Pons (tissue), 1 donor: ENCODE measurements around the gene FGA.
"Not testable (repeated sequence)": the region's sequence is repeated elsewhere in the genome, so short reads cannot be mapped to it uniquely, and the experiment has no call there.

Experiments used
- DNase-seq: peaks from one replicate; pipeline ENCODE4 v3.0.0-alpha.2; 2016; ENCODE audit warnings: low spot score

FGA gene

DNA sequence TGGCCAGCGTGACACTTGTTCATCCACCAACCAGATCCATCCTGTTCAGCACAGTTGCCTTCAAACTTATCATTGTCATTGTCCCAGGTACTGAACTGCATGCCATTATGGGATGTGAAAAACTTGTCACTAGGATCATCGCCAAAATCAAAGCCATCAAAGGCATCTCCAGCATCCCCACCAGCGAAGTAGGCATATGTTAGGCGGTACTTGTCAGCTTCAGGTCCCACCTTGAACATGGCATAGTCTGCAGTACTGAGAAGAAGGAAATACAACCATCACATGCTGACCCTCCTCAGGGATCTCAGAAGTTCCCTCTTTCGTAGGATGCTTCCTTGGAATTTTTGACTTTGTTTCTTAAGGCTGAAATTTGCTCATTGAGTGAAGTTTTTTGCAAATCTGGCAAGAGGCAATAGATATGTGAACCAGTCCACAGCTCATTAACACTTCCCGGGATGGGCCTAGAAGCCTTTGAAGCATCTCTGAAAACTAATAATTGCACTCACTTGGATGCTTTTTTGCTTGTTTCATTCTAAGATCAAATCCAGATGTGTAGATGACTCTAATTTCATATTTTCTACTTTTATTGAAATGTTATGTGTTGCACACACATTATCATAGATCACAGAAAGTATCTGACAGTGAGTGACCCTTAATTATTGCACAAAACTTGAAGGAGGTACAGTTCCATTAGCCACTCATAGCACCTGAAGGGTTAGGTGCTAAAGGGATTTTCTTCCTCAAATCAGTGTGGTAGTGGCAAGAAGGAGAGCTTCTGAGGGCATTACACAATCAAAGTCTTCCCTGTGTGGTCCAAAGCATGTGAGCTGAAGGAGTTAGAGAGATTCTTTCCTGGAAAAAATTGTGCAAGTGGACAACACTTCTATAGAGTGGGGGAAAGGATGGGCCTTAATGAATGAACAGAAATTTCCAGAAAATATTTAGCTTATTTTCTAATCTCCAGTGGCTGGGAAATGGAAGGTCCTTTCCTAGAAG lies 16.5 kb upstream of the FGA start:
- no peak for DNase-seq

- DNase-seq = no peak
These were observed 14.2 kb upstream of the FGA start for GRCh38 chr4:154604696-154605200.

DNA sequence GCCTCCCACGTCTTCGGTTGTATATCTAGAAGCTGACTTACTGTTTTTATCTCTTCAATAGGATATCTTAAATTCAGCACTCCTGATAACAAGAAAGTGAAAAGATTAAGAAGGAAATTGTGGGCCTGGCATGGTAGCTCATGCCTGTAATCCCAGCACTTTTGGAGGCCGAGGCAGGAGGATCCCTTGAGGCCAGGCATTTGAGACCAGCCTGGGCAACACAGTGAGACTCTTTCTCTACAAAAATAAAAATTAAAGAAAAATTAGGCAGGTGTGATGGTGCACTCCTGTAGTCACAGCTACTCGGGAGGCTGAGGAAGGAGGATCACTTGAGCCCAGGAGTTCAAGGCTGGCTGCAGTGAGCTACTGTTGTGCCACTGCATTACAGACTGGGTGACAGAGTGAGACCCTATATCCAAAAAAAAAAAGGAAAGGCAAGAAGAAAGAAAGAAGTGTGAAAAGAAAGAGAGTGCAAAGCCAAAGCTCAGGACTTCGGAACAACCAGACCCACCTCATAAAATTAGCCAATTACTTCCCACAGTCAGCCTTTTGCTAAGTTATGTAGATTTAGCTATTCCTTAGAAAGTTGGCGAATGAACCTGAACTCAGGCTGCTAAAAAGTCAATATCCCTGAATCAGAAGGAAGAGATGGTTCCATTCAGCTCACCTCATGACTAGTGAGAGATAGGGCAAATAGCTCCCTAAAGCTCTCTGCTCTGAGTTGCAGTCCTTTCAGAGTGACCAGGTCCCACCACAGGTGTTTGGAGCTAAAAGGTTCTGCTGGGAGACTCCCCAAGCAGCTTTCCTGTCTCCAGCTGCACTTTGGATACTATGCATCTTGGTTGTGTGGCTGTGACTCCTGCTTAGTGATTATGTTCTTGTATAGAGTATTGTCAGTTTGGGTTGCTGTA lies 12.7 kb upstream of the FGA start:
- DNase-seq = no peak

DNA sequence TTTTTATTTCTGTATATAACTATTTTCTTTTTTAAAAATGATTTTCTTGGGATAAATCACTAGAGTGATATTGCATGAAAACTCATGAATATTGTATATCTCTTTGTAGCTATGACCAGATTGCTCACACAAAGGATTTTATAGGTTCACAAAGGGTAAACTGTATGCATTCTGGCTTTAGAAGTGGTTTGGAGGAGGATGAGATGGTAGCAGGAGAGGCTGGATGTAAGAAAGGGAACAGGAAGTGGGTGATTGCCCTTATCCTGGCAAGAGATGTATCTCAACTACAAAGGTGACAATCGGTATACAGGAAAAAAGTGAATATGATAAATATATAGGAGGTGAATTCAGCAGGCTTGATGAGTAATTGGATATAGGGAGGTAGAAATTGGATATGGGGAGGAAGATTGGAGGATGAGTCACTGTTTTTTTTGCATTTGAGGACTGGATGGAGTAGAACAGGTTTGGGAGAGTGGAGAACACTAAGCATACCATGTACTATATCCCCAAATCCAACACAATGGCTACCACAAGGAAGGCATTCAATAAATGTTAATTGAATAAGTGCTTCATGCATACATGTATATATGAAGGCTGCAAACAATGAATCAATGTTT lies 12.0 kb upstream of the FGA start:
- DNase-seq = no peak

DNA sequence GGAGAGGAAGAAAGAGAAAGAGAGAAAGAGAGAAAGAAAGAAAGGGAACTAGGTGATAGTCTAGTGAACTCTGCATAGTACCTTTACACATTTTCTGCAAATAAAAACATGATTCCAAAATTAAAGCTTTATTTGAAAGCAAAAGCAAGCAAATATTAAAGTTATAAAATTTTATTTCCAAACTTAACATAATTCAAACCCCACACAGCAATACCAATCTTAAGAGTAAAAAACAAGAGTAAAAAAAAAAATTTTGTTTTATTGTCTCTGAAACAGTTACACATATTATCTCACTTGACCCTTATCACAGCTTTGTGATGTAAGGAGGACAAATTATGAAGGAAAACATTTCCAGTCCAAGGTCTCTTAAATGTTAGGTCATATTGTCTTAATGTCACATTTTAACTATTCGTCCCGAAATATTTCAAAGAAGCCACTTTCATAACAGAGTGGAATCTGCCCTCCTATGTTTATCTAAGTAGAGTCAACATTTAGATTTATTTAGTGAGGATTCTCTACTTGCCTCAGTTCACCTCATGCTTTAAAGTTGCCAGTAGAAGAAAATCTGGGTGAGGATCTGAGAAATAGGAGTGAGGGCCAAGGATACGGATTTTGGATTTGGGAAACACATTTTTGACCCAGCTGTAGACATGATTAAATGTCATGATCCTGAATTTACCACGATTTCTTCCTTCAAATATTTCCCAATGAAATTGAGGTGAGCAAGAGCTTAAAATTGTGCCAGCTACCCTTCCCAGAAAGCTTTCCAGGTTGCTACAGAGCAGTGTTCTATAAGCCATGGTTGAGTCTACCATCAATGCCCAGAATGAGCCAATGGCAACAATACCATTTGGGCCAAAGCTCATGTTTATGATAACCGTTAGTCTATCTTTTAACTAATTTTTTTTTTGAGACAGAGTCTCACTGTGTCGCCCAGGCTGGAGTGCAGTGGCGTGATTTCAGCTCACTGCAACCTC lies 7.5 kb upstream of the FGA start:
- DNase-seq = no peak

- DNase-seq = not testable (repeated sequence)
These were observed 6.7 kb upstream of the FGA start for GRCh38 chr4:154597281-154597680.

DNA sequence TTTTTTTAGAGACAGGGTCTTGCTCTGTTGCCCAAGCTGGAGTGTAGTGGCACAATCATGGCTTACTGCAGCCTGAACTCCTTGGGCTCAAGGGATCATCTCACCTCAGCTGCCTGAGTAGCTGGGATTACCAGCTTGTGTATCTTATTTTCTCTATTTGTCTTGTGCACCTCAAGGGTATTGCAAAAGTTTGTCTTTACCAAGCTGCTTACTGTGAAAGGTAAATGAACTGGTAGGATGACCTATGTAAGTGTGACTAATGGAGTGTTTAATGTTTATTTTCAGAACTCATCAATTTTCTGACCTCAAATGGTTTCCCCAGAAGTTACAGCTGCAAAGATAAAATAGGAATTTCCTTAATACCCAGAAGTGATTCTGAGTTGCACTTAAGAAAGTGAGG lies 5.3 kb upstream of the FGA start:
- DNase-seq = no peak

DNA sequence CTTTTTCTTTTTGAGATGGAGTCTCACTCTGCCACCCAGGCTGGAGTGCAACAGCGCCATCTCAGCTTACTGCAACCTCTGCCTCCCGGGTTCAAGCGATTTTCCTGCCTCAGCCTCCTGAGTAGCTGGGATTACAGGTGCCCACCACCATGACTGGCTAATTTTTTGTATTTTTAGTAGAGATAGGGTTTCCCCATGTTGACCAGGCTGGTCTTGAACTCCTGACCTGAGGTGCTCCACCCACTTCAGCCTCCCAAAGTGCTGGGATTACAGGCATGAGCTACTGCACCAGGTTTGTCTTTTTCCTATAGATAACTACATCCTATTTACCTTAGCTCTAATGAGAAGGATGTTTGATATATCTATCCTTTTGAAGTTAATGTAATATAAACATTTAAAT lies 3.8 kb upstream of the FGA start:
- DNase-seq = not testable (repeated sequence)

- peak; percentile 94 for DNase-seq
These were observed 3.3 kb upstream of the FGA start for GRCh38 chr4:154593868-154594267.

DNA sequence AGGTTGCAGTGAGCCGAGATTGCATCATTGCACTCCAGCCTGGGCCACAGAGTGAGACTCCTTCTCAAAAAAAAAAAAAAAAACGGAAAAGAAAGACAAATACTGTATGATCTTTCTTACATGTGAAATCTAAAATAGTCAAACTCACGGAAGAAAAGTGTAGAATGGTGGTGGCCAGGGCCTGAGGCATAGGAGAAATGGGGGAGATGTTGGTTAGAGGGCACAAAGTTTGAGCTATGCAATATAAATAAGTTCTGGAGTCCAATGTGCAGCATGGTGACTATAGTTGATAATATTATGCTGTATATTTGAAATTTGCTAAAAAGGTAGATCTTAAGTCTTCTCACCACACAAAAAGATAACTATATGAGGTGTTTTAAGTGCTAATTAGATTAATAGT lies 1.3 kb upstream of the FGA start:
- DNase-seq = no peak

DNA sequence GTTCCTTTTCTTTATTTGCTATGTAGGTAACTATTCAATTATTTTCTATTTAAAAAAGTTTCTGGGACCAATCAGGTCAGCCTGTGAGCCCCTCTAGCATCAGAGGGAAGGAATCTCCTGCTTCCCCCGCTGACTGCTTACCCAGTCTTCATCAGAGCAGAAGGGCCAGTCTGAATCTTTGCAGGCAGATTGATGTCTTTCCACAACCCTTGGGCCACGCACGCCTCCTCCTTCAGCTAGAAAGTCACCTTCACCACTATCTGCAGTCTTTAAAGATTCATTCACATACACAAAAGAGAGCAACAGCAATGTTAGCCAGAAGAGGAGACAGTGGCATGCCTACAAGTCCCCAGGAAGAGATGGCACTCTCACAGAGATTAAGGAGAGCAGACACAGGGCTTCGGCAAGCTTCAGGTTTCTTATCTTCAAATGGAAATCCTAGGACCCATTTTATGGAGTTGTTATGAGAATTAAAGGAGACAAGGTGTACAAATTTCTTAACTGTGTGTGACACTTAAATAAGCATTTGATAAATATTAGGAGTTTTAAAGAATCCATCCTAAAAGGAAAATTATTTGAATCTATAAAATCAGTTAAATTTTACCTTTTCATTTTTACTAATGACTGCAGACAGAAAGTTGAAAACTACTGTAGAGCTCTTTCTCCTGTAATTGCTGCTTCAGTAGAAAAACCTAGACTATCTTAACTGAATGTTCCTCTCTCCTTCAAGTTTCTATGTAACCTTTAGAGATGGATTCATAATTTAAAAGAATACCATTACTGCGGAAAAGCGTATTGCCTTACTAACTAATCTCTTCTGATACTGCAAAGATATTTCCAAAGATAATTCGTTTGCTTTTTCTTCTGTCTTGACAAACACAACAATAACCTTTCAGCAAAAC lies 995 bp downstream of the FGA start:
- DNase-seq = no peak

DNA sequence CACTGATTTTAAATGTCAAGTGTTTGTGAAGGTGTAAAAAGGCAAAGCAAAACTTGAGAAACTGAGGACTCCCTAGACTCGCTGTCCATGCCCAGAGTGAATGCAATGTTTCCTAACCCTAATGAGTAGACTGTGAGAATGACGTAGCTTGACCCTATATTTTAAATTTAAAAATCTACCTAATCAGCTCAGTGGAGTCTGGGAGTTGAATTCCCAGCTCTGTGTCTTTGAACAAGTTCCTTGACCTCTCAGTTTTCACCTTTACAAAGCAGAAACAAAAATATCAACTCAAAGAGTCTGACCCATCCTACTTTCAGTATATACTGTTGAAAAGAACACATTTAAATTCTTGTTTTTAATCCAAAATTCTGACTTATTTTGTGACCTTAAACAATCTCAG lies 2.3 kb downstream of the FGA start:
- no peak for DNase-seq

DNA sequence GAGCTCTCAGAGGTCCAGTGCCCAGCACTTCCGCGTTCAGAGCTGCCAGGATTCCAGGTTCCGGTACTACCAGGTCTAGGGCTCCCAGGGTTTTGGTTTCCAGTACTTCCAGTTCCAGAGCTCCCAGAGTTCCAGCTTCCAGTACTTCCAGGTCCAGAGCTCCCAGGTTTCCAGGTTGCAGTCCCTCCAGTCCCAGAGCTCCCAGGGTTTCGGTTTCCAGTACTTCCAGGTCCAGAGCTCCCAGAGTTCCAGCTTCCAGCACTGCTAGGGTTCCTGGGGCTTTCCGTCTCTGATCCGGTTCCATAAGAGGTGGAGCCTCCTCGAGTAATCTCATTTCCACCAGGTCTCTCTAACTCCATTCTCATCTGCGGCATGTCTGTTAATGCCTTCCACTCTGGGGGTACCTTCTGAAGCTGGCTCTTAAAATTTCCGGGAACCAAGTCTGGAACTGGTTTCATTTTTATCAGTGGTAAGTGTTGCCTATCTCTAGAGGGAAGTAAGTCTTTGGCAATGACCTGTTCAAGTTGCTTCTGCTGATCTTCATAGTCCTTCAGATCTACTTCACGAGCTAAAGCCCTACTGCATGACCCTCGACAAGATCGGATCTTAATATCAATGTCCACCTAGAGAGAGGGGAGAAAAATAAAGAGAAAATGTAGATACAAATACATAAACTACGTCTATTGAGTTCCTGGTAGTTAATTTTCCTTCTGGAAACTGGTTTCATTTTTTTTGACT lies 4.1 kb downstream of the FGA start:
- DNase-seq = no peak

DNA sequence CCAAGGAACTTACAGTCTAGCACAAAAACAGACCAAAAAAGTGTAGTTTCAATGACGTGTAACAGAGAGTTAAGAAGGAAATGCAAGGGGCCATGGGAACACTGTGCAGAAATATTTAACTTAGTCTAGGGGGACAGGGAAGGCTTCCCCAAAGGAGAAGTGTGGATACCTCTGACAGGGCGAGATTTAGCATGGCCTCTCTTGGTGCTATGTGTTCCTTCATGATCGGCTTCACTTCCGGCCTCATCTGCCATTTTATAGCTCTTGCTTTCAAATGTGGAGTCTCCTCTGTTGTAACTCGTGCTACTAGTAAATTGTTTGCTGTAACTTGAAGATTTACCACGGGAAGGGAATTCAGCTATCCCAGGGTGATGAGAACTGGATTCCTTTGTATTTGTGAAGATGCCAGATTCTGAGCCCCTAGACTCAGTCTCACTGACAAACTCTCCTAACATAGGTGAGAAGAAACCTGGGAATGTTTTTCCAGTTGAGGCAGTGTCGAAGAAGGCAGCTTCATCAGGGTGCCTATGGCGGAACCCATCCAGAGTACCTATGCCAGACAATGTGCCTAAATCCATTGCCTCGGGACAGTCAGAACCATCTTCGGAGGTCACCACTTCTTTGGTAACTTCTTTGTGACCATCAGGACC lies 5.0 kb downstream of the FGA start:
- DNase-seq = no peak

DNA sequence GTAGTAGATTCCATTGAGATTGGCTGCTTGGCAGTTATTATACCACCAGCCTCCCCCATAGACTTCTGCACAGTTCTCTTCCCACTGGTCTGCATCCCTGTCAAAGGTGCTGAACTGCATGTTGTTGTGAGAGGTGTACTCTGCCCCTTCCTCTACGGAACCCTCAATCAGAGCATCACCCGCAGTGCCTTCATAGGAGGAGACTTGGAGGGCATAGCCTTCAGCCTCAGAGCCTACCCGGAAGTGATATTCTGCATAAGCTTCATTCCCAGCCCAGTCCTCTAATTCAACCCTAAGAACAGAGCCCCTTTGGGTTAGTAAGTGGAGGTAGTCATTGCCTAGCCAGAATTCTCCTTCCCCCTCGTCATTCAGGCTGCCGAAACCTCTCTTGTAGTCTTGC lies 6.3 kb downstream of the FGA start:
- no peak for DNase-seq

- no peak for DNase-seq
These were observed 6.9 kb downstream of the FGA start for GRCh38 chr4:154583677-154584076.

DNA sequence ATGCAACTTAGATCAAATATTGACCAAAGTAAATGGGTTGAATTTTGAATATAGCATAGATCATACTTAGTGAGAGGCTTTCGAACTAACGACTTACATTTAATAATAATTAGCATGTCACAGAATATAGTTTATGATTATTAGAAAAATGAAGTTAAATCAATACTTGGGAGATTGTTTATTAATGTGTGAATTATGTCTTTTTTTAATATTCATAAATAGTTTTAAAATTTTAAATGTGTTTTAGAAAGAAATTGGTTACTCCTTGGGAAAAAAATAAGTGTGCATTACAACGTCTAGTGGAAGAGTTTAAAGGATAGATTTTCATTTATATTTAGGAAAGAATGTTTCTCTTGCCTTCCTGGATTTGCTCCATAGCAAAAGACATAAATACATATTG lies 7.3 kb downstream of the FGA start:
- no peak for DNase-seq

DNA sequence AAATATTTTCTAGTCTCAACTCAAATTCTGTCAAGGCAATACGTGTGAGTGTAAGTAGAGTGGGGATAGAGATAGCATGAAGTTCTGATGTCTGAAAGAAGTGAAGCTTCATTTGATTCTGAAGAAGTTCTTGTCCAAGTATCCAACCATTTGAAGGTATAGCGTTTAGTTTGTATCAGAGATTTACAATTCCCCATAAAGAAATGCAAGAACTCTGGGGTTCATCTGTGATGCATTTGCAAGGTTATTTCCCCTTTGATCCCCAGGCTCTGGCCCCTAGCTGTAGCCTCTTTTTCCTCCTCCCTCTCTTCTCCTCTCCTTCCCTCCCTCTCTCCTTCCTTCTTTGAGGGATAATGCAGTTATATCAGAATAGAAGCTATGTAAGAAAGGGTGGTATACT lies 7.8 kb downstream of the FGA start:
- no peak for DNase-seq

DNA sequence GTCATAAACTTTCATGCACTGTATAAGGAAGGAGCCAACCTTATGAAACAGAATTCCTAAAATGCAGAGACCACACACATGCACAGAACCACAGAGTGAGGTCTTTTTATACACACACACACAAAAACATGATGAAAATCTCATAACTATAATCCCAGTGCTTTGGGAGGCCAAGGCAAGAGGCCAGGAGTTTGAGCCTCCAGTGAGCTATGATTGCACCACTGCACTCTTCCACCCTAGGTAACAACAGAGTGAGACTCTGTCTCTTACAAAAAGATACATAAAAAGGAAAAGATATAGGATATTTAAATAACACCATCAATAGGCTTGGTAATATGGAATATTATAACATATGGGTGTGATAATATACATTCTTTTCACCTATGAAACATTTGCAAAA lies 10.6 kb downstream of the FGA start:
- no peak for DNase-seq
